NK-92 (cell line): ENCODE results near the gene PRDM1.

ENCODE experiments used
- DNase-seq: peaks from one replicate; lab custom pipeline; 2025; ENCODE audit not compliant: unreplicated experiment; lab: John Stamatoyannopoulos, UW

The PRDM1 gene

GRCh38 chr6:106094964-106095335, 8.8 kb downstream of the PRDM1 start:
- no peak for DNase-seq

- DNase-seq: no peak
Measured at GRCh38 chr6:106097411-106098231, 11.5 kb downstream of the PRDM1 start.

GRCh38 chr6:106098383-106099234, 12.5 kb downstream of the PRDM1 start:
- no peak for DNase-seq

- no peak for DNase-seq
Measured at GRCh38 chr6:106099235-106099537, 13.1 kb downstream of the PRDM1 start.

- DNase-seq: no peak
Measured at GRCh38 chr6:106100755-106101154, 14.6 kb downstream of the PRDM1 start.

GRCh38 chr6:106101466-106101865, 15.3 kb downstream of the PRDM1 start:
- no peak for DNase-seq

- no peak for DNase-seq
Measured at GRCh38 chr6:106102034-106102433, 15.9 kb downstream of the PRDM1 start.

GRCh38 chr6:106102967-106103727, 17.0 kb downstream of the PRDM1 start:
- DNase-seq: no peak

GRCh38 chr6:106103728-106104109, 17.6 kb downstream of the PRDM1 start:
- no peak for DNase-seq

- DNase-seq: no peak
Measured at GRCh38 chr6:106104476-106104875, 18.3 kb downstream of the PRDM1 start.

- no peak for DNase-seq
Measured at GRCh38 chr6:106104941-106105340, 18.8 kb downstream of the PRDM1 start.

GRCh38 chr6:106105493-106105892, 19.4 kb downstream of the PRDM1 start:
- DNase-seq: no peak

- no peak for DNase-seq
Measured at GRCh38 chr6:106106276-106107042, 20.3 kb downstream of the PRDM1 start.

GRCh38 chr6:106107043-106107613, 21.0 kb downstream of the PRDM1 start:
- DNase-seq: no peak

GRCh38 chr6:106108129-106108528, 22.0 kb downstream of the PRDM1 start:
- no peak for DNase-seq

- DNase-seq: no peak
Measured at GRCh38 chr6:106109029-106109428, 22.9 kb downstream of the PRDM1 start.

GRCh38 chr6:106110164-106110826, 24.2 kb downstream of the PRDM1 start:
- no peak for DNase-seq

- DNase-seq: no peak
Measured at GRCh38 chr6:106112433-106112832, 26.3 kb downstream of the PRDM1 start.

- DNase-seq: no peak
Measured at GRCh38 chr6:106113256-106113959, 27.3 kb downstream of the PRDM1 start.
